Stomach (tissue), 9 donors: Measurements from ENCODE around the gene ANXA2. TPM values are rescaled to one million over a fixed set of nuclear protein-coding genes. Genes with fewer than 3 reads are reported as not detected.

Experiments used
- DNase-seq, 2 donors: peaks; one replicate each; pipeline versions ENCODE4 v3.0.0 to v3.0.0-alpha.2; 2013 to 2019
- H3K27ac ChIP-seq, 5 donors: fragments of 200-600 bp in 4 of 5; sonication (generic) in 4 of 5; one replicate each; pipeline ENCODE4 v1.5.1; 2013 to 2019; ENCODE audit warnings: mild to moderate bottlenecking in 1 of 5, moderate library complexity in 1 of 5
- H3K27me3 ChIP-seq, 3 donors: fragments of 200-600 bp; sonication (generic); one replicate each; pipeline ENCODE4 v1.5.1; 2017 to 2019; ENCODE audit warnings: mixed run types in 1 of 3
- H3K36me3 ChIP-seq, 4 donors: fragments of 200-600 bp; sonication (generic); 1 replicate in 3 of 4; 2 replicates in 1 of 4; pipeline ENCODE4 v1.5.1; 2016 to 2019
- H3K4me1 ChIP-seq, 4 donors: fragments of 200-600 bp; sonication (generic); one replicate each; pipeline ENCODE4 v1.5.1; 2016 to 2019
- H3K4me3 ChIP-seq, 4 donors: fragments of 200-600 bp; sonication (generic) in 3 of 4; one replicate each; pipeline ENCODE4 v1.5.1; 2016 to 2019; ENCODE audit warnings: mild to moderate bottlenecking in 1 of 4
- H3K9me3 ChIP-seq, 4 donors: fragments of 200-600 bp; sonication (generic); one replicate each; pipeline ENCODE4 v1.5.1; 2016 to 2019
- CTCF ChIP-seq, 7 experiments: fragments of 450-650 bp in 4 of 7; fragments of 200-600 bp in 3 of 7; sonication (generic) in 3 of 7; IDR thresholded peaks; one replicate each; pipeline ENCODE4 v1.5.1; 2016 to 2019; ENCODE audit warnings: antibody characterized with exemption in 7 of 7, control low read depth in 2 of 7, mild to moderate bottlenecking in 1 of 7
- EP300 ChIP-seq: sonication (generic); formaldehyde crosslinking; IDR thresholded peaks from one replicate; pipeline ENCODE4 v1.6.1; 2017; ENCODE audit warnings: antibody characterized with exemption
- POLR2A ChIP-seq, 4 donors: fragments of 450-650 bp; IDR thresholded peaks; one replicate each; pipeline ENCODE4 v1.6.1; 2016; ENCODE audit warnings: antibody characterized with exemption in 4 of 4, control low read depth in 2 of 4, mild to moderate bottlenecking in 1 of 4, moderate library complexity in 1 of 4
- POLR2AphosphoS5 ChIP-seq, 3 donors: sonication (generic); formaldehyde crosslinking; IDR thresholded peaks; one replicate each; pipeline ENCODE4 v1.6.1; 2016; ENCODE audit warnings: antibody characterized with exemption in 3 of 3
- WGBS, 5 donors: extraction: QIAGEN DNeasy Blood & Tissue Kit in 3 of 5; methylation state at CpG; one replicate each; pipeline versions ENCODE4 v1.1.5 to v1.1.7; 2013 to 2018; 5-methylcytosine and 5-hydroxymethylcytosine counted together
- intact Hi-C: fragments of 100-400 bp; cut with DNase I; formaldehyde crosslinking; loops from one replicate; pipeline ENCODE4 v1.15.1; 2023; ENCODE audit warnings: low total_unique reads
- polyA plus RNA-seq, 3 donors: library from polyadenylated mRNA; stranded (reverse); fragments of 200-250 nt; gene quantifications; one replicate each; pipeline ENCODE4 v1.2.3, GENCODE V29; 2013
- total RNA-seq, 5 donors: library from RNA; depleted of rRNA; stranded (reverse); fragments of >200 nt; gene quantifications; one replicate each; pipeline versions ENCODE4 v1.1.0 to v1.2.3, GENCODE V29; 2014 to 2016
- donor health status: healthy with polysubstance abuse.
- donor health status: Bipolar disorder and iron deficiency.
- donor health status: healthy.

The ANXA2 gene
- total and polyA plus RNA-seq, 8 donors = 292 to 1,332 (median 538) TPM

DNA sequence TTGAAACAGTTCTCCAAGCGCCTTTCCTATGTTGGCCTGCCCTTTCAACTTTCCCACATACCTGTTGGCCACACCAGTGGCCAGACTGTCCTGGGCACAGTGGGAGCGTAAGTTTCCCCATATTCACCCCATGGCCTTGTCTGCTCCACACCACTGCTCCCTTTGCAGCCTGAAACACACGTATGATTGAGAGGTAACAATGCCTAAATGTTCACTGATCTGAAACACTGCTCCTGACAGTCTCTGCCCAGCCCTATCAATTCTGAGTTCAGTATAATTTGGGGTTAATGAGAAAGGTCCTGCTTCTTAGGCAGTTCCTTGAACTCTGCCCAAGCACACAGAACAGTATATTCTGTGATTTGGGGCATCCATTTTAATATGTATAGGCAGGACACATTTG, 52.2 kb downstream of the ANXA2 start:
- H3K36me3 ChIP-seq = peaks cover 43 to 59% (median 55%) of the 10 kb centered on the region in 4 donors
- intact Hi-C loops = no loop called here

DNA sequence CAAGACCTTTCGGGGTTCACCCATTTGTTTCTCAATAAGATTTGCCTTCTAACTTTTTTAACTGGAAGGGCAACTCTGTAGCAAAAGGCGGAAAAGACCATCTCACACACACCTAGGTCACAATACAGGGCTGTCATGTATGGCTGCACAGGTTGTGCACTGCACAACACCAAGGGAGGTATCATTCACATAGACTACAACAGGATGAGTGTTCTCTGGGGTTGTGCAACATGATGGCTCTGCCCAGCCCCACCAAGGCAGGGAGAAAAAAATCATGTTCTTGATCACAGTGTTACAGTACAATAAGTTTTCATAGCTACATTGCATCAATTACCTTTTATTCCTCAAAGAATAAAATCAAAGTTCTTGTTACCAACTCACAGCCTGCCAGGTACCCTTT, 52.8 kb downstream of the ANXA2 start:
- peaks cover 37 to 52% (median 49%) of the 10 kb centered on the region in 4 donors for H3K36me3 ChIP-seq
- no peak for DNase-seq
- WGBS, 5 donors = 94 to 100% (median 96%) methylated on average over 2 of the region's 2 CpGs
- H3K4me3 ChIP-seq = no peak overlapping the region
- H3K27me3 ChIP-seq = no peaks in the 10 kb centered on the region
- H3K9me3 ChIP-seq = no peaks in the 10 kb centered on the region
- intact Hi-C loops = no loop called here
- peaks cover 0 to under 1% (median 0%) of the 10 kb centered on the region in 4 donors for H3K4me1 ChIP-seq
- no peak overlapping the region for H3K27ac ChIP-seq
- TF ChIP-seq POLR2AphosphoS5 (IDR thresholded peaks at IDR 0.05) = no peak
- no peak for TF ChIP-seq CTCF (IDR thresholded peaks at IDR 0.05)
- TF ChIP-seq POLR2A (IDR thresholded peaks at IDR 0.05) = no peak
- TF ChIP-seq EP300 = no peak

More for the DNA sequence above, 52.2 kb downstream of the ANXA2 start:
- Histone ChIP-seq H3K27me3 (no peaks in the 10 kb centered on the region), H3K27ac (no peak overlapping the region), H3K4me3 (no peak overlapping the region), H3K9me3 (no peaks in the 10 kb centered on the region), H3K4me1 (peaks cover 0 to 6% (median 0%) of the 10 kb centered on the region in 4 donors)
- 90 to 96% (median 94%) methylated on average over 3 of the region's 3 CpGs for WGBS, 5 donors
- TF ChIP-seq POLR2AphosphoS5 (IDR thresholded peaks at IDR 0.05) (no peak), POLR2A (IDR thresholded peaks at IDR 0.05) (no peak), EP300 (no peak), CTCF (IDR thresholded peaks at IDR 0.05) (no peak)
- no peak for DNase-seq

DNA sequence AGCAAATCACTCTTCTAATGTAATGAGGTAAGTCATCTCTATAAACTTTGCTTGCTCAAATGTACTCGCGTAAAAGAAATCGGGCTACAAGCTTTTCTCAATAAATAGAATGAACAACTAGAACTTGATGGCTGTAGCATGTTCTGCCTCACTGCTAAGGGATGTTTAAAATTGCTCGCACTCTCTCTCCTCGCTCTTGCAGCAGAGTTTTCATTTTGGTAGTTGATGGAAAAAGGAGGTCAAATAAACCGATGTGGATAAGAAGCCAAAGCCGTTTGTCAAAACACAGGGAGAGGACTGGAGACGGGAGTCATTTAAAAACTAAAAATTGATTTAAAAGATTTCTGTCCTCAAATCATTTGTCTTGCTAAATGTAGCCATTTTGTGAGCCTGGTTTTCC, 53.3 kb downstream of the ANXA2 start:
- TF ChIP-seq POLR2A (IDR thresholded peaks at IDR 0.05) = no peak
- no peak for TF ChIP-seq POLR2AphosphoS5 (IDR thresholded peaks at IDR 0.05)
- TF ChIP-seq EP300 = no peak
- TF ChIP-seq CTCF (IDR thresholded peaks at IDR 0.05) = no peak
- DNase-seq = no peak
- H3K4me3 ChIP-seq = no peak overlapping the region
- WGBS, 5 donors = 74 to 88% (median 81%) methylated on average over 8 of the region's 8 CpGs
- no peak overlapping the region for H3K27ac ChIP-seq
- peaks cover 37 to 50% (median 47%) of the 10 kb centered on the region in 4 donors for H3K36me3 ChIP-seq
- H3K9me3 ChIP-seq = no peaks in the 10 kb centered on the region
- intact Hi-C loops = no loop called here
- H3K27me3 ChIP-seq = no peaks in the 10 kb centered on the region
- no peaks in the 10 kb centered on the region for H3K4me1 ChIP-seq

DNA sequence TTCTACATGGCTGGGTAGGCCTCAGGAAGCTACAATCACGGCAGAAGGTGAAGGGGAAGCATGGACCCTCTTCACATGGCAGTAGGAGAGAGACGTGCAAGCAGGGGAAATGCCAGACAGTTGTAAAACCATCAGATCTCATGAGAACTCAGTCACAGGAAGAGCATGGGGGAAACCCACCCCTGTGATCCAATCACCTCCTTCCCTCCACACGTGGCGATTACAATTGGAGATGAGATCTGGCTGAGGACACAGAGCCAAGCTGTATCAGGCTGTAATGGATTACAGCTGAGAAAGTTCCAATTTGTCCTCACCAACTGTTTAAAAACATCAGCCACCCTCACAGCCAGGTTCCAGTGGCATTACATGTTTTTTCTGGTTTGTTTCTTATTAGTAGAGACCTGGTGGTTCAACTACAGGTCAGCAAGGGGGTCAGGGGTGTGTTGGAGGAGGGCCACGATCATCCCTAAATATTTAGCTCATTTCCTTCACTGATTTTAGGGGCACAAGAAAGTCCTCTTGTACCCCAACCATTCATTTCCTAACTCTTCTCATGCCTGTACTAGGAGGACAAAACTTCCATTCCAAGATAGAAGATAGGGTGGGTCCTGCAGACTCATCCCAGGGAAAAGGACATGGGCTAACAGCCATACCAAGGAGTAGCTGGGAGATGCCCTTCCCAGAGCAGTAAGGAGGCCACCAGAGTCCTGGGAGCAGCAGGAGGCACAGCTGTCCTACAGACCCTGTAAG, 54.4 kb downstream of the ANXA2 start:
- intact Hi-C loops = no loop called here
- 69 to 83% (median 74%) methylated on average over 5 of the region's 5 CpGs for WGBS, 5 donors
- Histone ChIP-seq H3K36me3 (peaks cover 29 to 40% (median 36%) of the 10 kb centered on the region in 4 donors), H3K27me3 (no peaks in the 10 kb centered on the region), H3K4me3 (no peak overlapping the region), H3K4me1 (no peaks in the 10 kb centered on the region), H3K9me3 (no peaks in the 10 kb centered on the region), H3K27ac (no peak overlapping the region)
- no peak for TF ChIP-seq EP300
- TF ChIP-seq POLR2AphosphoS5 (IDR thresholded peaks at IDR 0.05) = no peak
- TF ChIP-seq POLR2A (IDR thresholded peaks at IDR 0.05) = no peak
- TF ChIP-seq CTCF (IDR thresholded peaks at IDR 0.05) = no peak
- no peak for DNase-seq
